ENCODE measurements around the gene IL7R. TPM values are rescaled to one million over a fixed set of nuclear protein-coding genes. Genes with fewer than 3 reads are reported as not detected.
A peak's percentile ranks its signal among the peaks of the same experiment; 100 is the strongest.

Gene IL7R
- 100 to 1,000 TPM; 163 to 169 TPM for total RNA-seq

- Mint-ChIP-seq H3K27me3 (no peaks in the 10 kb centered on the region), H3K4me1 (ENCODE audit: low read depth) (peaks cover 75% of the 10 kb centered on the region), H3K4me3 (peak within 1 kb of the TSS; percentile 93), H3K27ac (peak within 1 kb of the TSS; percentile 100), H3K9me3 (no peaks in the 10 kb centered on the region), H3K36me3 (peaks cover 85% of the 10 kb centered on the region)
- DNase-seq = no peak
- POLR2A ChIA-PET = interaction anchor here (0.6 to 13.7 kb wide), 17 partner anchors 13 to 79 kb away, joined by 3 to 160 read pairs (median 7); no protein-coding TSS in a partner anchor
- intact Hi-C loops (cut with micrococcal nuclease) = loop anchor here (1.0 to 10.0 kb wide), 14 partner anchors 20 to 932 kb away; partner anchors contain the start of genes DNAJC21, LMBRD2 and SKP2
- CTCF ChIA-PET = interaction anchor here (0.6 to 5.1 kb wide), 10 partner anchors 18 to 79 kb away, joined by 3 to 26 read pairs (median 6); no protein-coding TSS in a partner anchor
These were observed at the start of gene IL7R for GRCh38 chr5:35856765-35857351. IL7R (plus strand) TSS chr5:35856891; CDS start chr5:35856978, 87 bp downstream.

GRCh38 chr5:35810601-35811000 lies 46.1 kb upstream of the IL7R start:
- Mint-ChIP-seq H3K36me3 (peaks cover 6% of the 10 kb centered on the region), H3K4me3 (peak overlapping the region; percentile 18), H3K4me1 (ENCODE audit: low read depth) (peaks cover 79% of the 10 kb centered on the region), H3K9me3 (no peaks in the 10 kb centered on the region), H3K27ac (peak overlapping the region; percentile 88), H3K27me3 (no peaks in the 10 kb centered on the region)
- CTCF ChIA-PET = interaction anchor here (0.7 to 2.1 kb wide), 10 partner anchors 11 to 116 kb away, joined by 3 to 11 read pairs (median 4); no protein-coding TSS in a partner anchor
- DNase-seq = no peak
- intact Hi-C loops (cut with micrococcal nuclease) = loop anchor here (2.0 to 10.0 kb wide), 3 partner anchors 26 to 434 kb away; partner anchors contain the start of gene NADK2
- POLR2A ChIA-PET = interaction anchor here (0.7 to 5.9 kb wide), 7 partner anchors 11 to 47 kb away, joined by 3 to 46 read pairs (median 11); partner anchors contain the start of gene IL7R

GRCh38 chr5:35811108-35811741 lies 45.5 kb upstream of the IL7R start:
- Mint-ChIP-seq H3K4me3 (peak overlapping the region; percentile 38), H3K27ac (peak overlapping the region; percentile 88), H3K4me1 (ENCODE audit: low read depth) (peaks cover 74% of the 10 kb centered on the region), H3K9me3 (no peaks in the 10 kb centered on the region), H3K27me3 (no peaks in the 10 kb centered on the region), H3K36me3 (peaks cover 6% of the 10 kb centered on the region)
- intact Hi-C loops (cut with micrococcal nuclease) = loop anchor here (1.0 to 10.0 kb wide), 12 partner anchors 10 to 434 kb away; partner anchors contain the start of gene NADK2
- DNase-seq = peak; percentile 73
- CTCF ChIA-PET = interaction anchor here (0.7 to 2.1 kb wide), 11 partner anchors 10 to 193 kb away, joined by 3 to 11 read pairs (median 4); no protein-coding TSS in a partner anchor
- POLR2A ChIA-PET = interaction anchor here (0.7 to 5.9 kb wide), 8 partner anchors 11 to 375 kb away, joined by 3 to 46 read pairs (median 8); partner anchors contain the start of gene IL7R

- Mint-ChIP-seq H3K27ac (peak overlapping the region; percentile 75), H3K27me3 (no peaks in the 10 kb centered on the region), H3K4me1 (ENCODE audit: low read depth) (peaks cover 51% of the 10 kb centered on the region), H3K4me3 (no peak overlapping the region), H3K36me3 (peaks cover 1% of the 10 kb centered on the region), H3K9me3 (no peaks in the 10 kb centered on the region)
- intact Hi-C loops (cut with micrococcal nuclease) = loop anchor here (5.0 to 10.0 kb wide), 2 partner anchors 76 to 431 kb away; partner anchors contain the start of gene NADK2
- CTCF ChIA-PET = interaction anchor here (1.0 to 2.3 kb wide), 9 partner anchors 8 to 162 kb away, joined by 4 to 26 read pairs (median 6); no protein-coding TSS in a partner anchor
- POLR2A ChIA-PET = interaction anchor here (0.6 to 5.9 kb wide), 11 partner anchors 8 to 46 kb away, joined by 3 to 46 read pairs (median 5); partner anchors contain the start of gene IL7R
- DNase-seq = no peak
These were observed 43.2 kb upstream of the IL7R start for GRCh38 chr5:35813521-35813920.

- ChIA-PET CTCF (interaction anchor here (1.2 to 1.3 kb wide), 2 partner anchors 18 to 21 kb away, joined by 5 to 6 read pairs; no protein-coding TSS in a partner anchor), POLR2A (interaction anchor here (1.0 to 2.1 kb wide), 2 partner anchors 38 to 41 kb away, joined by 3 to 11 read pairs; partner anchors contain the start of gene IL7R)
- H3K4me3 Mint-ChIP-seq = no peak overlapping the region
- H3K36me3 Mint-ChIP-seq = peaks cover 8% of the 10 kb centered on the region
- peak; percentile 71 for DNase-seq
- H3K27me3 Mint-ChIP-seq = no peaks in the 10 kb centered on the region
- no peaks in the 10 kb centered on the region for H3K9me3 Mint-ChIP-seq
- H3K27ac Mint-ChIP-seq = no peak overlapping the region
- intact Hi-C loops (cut with micrococcal nuclease) = loop anchor here (1.0 to 10.0 kb wide), 3 partner anchors 38 to 429 kb away; partner anchors contain the start of gene NADK2
- H3K4me1 Mint-ChIP-seq (ENCODE audit: low read depth) = peaks cover 52% of the 10 kb centered on the region
These were observed 41.4 kb upstream of the IL7R start for GRCh38 chr5:35815089-35815936.

- intact Hi-C loops (cut with micrococcal nuclease) = loop anchor here (1.0 to 10.0 kb wide), 2 partner anchors 35 to 428 kb away; partner anchors contain the start of gene NADK2
- Mint-ChIP-seq H3K36me3 (peaks cover 6% of the 10 kb centered on the region), H3K9me3 (peaks cover 4% of the 10 kb centered on the region), H3K27me3 (no peaks in the 10 kb centered on the region), H3K4me1 (ENCODE audit: low read depth) (peaks cover 50% of the 10 kb centered on the region), H3K4me3 (no peak overlapping the region), H3K27ac (no peak overlapping the region)
- peak; percentile 53 for DNase-seq
- ChIA-PET CTCF (interaction anchor here (1.0 to 1.7 kb wide), 9 partner anchors 10 to 42 kb away, joined by 3 to 6 read pairs (median 4); no protein-coding TSS in a partner anchor), POLR2A (interaction anchor here (0.9 to 2.1 kb wide), 4 partner anchors 15 to 41 kb away, joined by 3 to 11 read pairs (median 4); no protein-coding TSS in a partner anchor)
These were observed 39.7 kb upstream of the IL7R start for GRCh38 chr5:35816881-35817521.

- H3K9me3 Mint-ChIP-seq = peaks cover 4% of the 10 kb centered on the region
- peaks cover 59% of the 10 kb centered on the region for H3K4me1 Mint-ChIP-seq (ENCODE audit: low read depth)
- peak overlapping the region; percentile 44 for H3K4me3 Mint-ChIP-seq
- ChIA-PET CTCF (interaction anchor here (0.7 to 6.0 kb wide), 3 partner anchors 40 to 107 kb away, joined by 3 to 59 read pairs (median 3); no protein-coding TSS in a partner anchor), POLR2A (interaction anchor here (5.6 to 6.7 kb wide), 2 partner anchors 8 to 14 kb away, joined by 46 to 48 read pairs; no protein-coding TSS in a partner anchor)
- H3K27me3 Mint-ChIP-seq = no peaks in the 10 kb centered on the region
- no peak for DNase-seq
- H3K27ac Mint-ChIP-seq = peak overlapping the region; percentile 77
- H3K36me3 Mint-ChIP-seq = peaks cover 6% of the 10 kb centered on the region
- intact Hi-C loops (cut with micrococcal nuclease) = loop anchor here (10.0 kb wide), 1 partner anchor 426 kb away; the partner anchor contains the start of gene NADK2
These were observed 37.7 kb upstream of the IL7R start for GRCh38 chr5:35819026-35819425.

- CTCF ChIA-PET = interaction anchor here (0.9 to 6.0 kb wide), 2 partner anchors 13 to 41 kb away, joined by 4 to 59 read pairs; no protein-coding TSS in a partner anchor
- intact Hi-C loops (cut with micrococcal nuclease) = loop anchor here (2.0 to 10.0 kb wide), 3 partner anchors 147 to 425 kb away; partner anchors contain the start of genes NADK2 and SPEF2
- H3K27me3 Mint-ChIP-seq = no peaks in the 10 kb centered on the region
- H3K36me3 Mint-ChIP-seq = peaks cover 9% of the 10 kb centered on the region
- POLR2A ChIA-PET = interaction anchor here (4.5 to 6.7 kb wide), 3 partner anchors 8 to 25 kb away, joined by 33 to 48 read pairs (median 46); no protein-coding TSS in a partner anchor
- peak overlapping the region; percentile 78 for H3K27ac Mint-ChIP-seq
- H3K4me1 Mint-ChIP-seq (ENCODE audit: low read depth) = peaks cover 59% of the 10 kb centered on the region
- peaks cover 4% of the 10 kb centered on the region for H3K9me3 Mint-ChIP-seq
- DNase-seq = no peak
- H3K4me3 Mint-ChIP-seq = no peak overlapping the region
These were observed 37.0 kb upstream of the IL7R start for GRCh38 chr5:35819668-35820067.

GRCh38 chr5:35820735-35821134 lies 36.0 kb upstream of the IL7R start:
- Mint-ChIP-seq H3K9me3 (peaks cover 4% of the 10 kb centered on the region), H3K4me1 (ENCODE audit: low read depth) (peaks cover 69% of the 10 kb centered on the region), H3K27me3 (no peaks in the 10 kb centered on the region), H3K4me3 (no peak overlapping the region), H3K36me3 (peaks cover 9% of the 10 kb centered on the region), H3K27ac (peak overlapping the region; percentile 78)
- POLR2A ChIA-PET = interaction anchor here (1.1 to 7.3 kb wide), 7 partner anchors 10 to 36 kb away, joined by 3 to 87 read pairs (median 33); partner anchors contain the start of gene IL7R
- DNase-seq = no peak
- intact Hi-C loops (cut with micrococcal nuclease) = loop anchor here (1.0 to 5.0 kb wide), 4 partner anchors 9 to 204 kb away; partner anchors contain the start of gene SPEF2
- CTCF ChIA-PET = interaction anchor here (0.9 to 6.0 kb wide), 8 partner anchors 9 to 105 kb away, joined by 3 to 59 read pairs (median 5); no protein-coding TSS in a partner anchor

GRCh38 chr5:35821513-35821912 lies 35.2 kb upstream of the IL7R start:
- no peaks in the 10 kb centered on the region for H3K27me3 Mint-ChIP-seq
- DNase-seq = peak; percentile 69
- peaks cover 9% of the 10 kb centered on the region for H3K36me3 Mint-ChIP-seq
- peaks cover 4% of the 10 kb centered on the region for H3K9me3 Mint-ChIP-seq
- H3K27ac Mint-ChIP-seq = peak overlapping the region; percentile 94
- intact Hi-C loops (cut with micrococcal nuclease) = loop anchor here (1.0 to 5.0 kb wide), 4 partner anchors 10 to 205 kb away; partner anchors contain the start of gene SPEF2
- no peak overlapping the region for H3K4me3 Mint-ChIP-seq
- ChIA-PET POLR2A (interaction anchor here (1.1 to 7.3 kb wide), 9 partner anchors 10 to 41 kb away, joined by 3 to 87 read pairs (median 12); partner anchors contain the start of gene IL7R), CTCF (interaction anchor here (0.7 to 6.0 kb wide), 12 partner anchors 8 to 170 kb away, joined by 3 to 59 read pairs (median 5); no protein-coding TSS in a partner anchor)
- H3K4me1 Mint-ChIP-seq (ENCODE audit: low read depth) = peaks cover 77% of the 10 kb centered on the region
